ENCODE measurements around the gene CD300LG.

DNA sequence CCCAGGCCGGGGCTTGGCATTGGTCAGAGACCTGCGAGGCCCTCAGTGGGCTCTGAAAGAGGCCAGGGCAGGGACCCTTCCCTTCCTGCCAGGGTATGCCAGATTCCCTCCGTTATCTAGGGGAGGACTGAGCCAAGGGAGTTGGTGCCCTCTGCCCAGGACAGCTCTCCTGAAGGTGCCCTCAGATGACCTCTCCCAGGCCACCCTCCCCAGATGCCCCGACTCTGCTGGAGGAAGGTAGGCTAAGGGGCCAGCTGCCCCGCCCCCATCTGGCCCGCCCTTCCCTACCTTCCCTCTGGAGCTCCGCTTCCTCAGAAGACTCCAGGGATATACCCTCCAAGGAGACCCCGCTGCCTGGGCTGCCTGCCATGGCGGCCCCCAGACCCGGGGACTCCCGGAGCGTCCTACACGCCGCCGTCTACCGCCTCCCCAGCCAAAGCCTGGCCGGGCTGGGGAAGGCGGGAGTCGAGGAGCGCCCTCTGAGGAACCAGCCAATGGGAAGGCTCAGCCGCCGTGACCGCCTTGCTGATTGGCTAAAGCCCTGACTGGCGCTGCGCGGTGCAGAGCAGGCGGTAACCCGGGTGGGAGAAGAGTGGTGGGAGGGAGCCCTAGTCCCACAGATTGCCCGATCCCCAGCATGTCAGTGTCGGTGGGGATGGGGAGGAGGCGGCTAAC is 53.3 kb downstream of the CD300LG start:
- no peak for TF ChIP-seq CTCF (IDR thresholded peaks at IDR 0.05; ENCODE audit: insufficient read depth, low read depth, low read length)
- no peak for TF ChIP-seq EZH2 (IDR thresholded peaks at IDR 0.05; ENCODE audit: insufficient read depth, low read length)
